Measurements from ENCODE around the gene ZNF768.
A peak's percentile ranks its signal among the peaks of the same experiment; 100 is the strongest.

Gene ZNF768

GRCh38 chr16:30526137-30526822, at the start of gene ZNF768:
Gene ZNF768 (minus strand): TSS chr16:30526566. CDS start chr16:30526413, 153 bp downstream.
- no peak for DNase-seq (ENCODE audit: low read depth)
- H3K4me3 ChIP-seq (ENCODE audit: low read length), result peak within 1 kb of the TSS; percentile 71
- TF ChIP-seq CTCF (IDR thresholded peaks at IDR 0.05; ENCODE audit: insufficient read depth, low read depth, low read length, missing control alignments), result no peak

- no peak for DNase-seq (ENCODE audit: low read depth)
- no peak overlapping the region for H3K4me3 ChIP-seq (ENCODE audit: low read length)
- no peak for TF ChIP-seq CTCF (IDR thresholded peaks at IDR 0.05; ENCODE audit: insufficient read depth, low read depth, low read length, missing control alignments)
These were observed 48.3 kb upstream of the ZNF768 start for GRCh38 chr16:30574678-30575077.

- peak; percentile 9 for TF ChIP-seq CTCF (IDR thresholded peaks at IDR 0.05; ENCODE audit: insufficient read depth, low read depth, low read length, missing control alignments)
- peak; percentile 95 for DNase-seq (ENCODE audit: low read depth)
- H3K4me3 ChIP-seq (ENCODE audit: low read length), result peak within 1 kb of the TSS; percentile 68
These were observed 45.3 kb upstream of the ZNF768 start, which contains the start of gene ZNF688 for GRCh38 chr16:30571445-30572322. Gene ZNF688 (minus strand): TSS chr16:30571714. CDS start chr16:30571629, 85 bp downstream.

GRCh38 chr16:30570636-30571444, 44.5 kb upstream of the ZNF768 start:
- TF ChIP-seq CTCF (IDR thresholded peaks at IDR 0.05; ENCODE audit: insufficient read depth, low read depth, low read length, missing control alignments), result no peak
- DNase-seq (ENCODE audit: low read depth), result peak; percentile 32
- peak overlapping the region; percentile 68 for H3K4me3 ChIP-seq (ENCODE audit: low read length)

GRCh38 chr16:30569746-30570635, 43.6 kb upstream of the ZNF768 start:
- no peak for TF ChIP-seq CTCF (IDR thresholded peaks at IDR 0.05; ENCODE audit: insufficient read depth, low read depth, low read length, missing control alignments)
- no peak overlapping the region for H3K4me3 ChIP-seq (ENCODE audit: low read length)
- no peak for DNase-seq (ENCODE audit: low read depth)

- H3K4me3 ChIP-seq (ENCODE audit: low read length), result no peak overlapping the region
- no peak for TF ChIP-seq CTCF (IDR thresholded peaks at IDR 0.05; ENCODE audit: insufficient read depth, low read depth, low read length, missing control alignments)
- DNase-seq (ENCODE audit: low read depth), result no peak
These were observed 42.9 kb upstream of the ZNF768 start for GRCh38 chr16:30569281-30569680.

Data from epithelial cell of esophagus (primary cell).